PC-9 (cell line): ENCODE data around the gene SLC22A23. TPM values are rescaled to one million over a fixed set of nuclear protein-coding genes. Genes with fewer than 3 reads are reported as not detected.

Experiments used
- BruUV-seq: library from RNA; stranded (reverse); fragments of 400-500 nt; replicated peaks from 2 replicates; lab custom pipeline; 2021; lab: Mats Ljungman, UMichigan
- CTCF ChIA-PET: fragments of 300-600 bp; sonication (Branson Sonifier 250); formaldehyde crosslinking; loops from one replicate; lab custom pipeline; 2022; ENCODE audit warnings: antibody characterized with exemption; lab: Charles Lee
- POLR2A ChIA-PET: fragments of 300-600 bp; sonication (Branson Sonifier 250); formaldehyde crosslinking; loops from one replicate; lab custom pipeline; 2022; ENCODE audit warnings: antibody characterized with exemption; ENCODE audit not compliant: unreplicated experiment; lab: Charles Lee
- DNase-seq, 2 experiments: peaks; one replicate each; pipeline versions ENCODE4 v3.0.0 to v3.0.0-alpha.2; 2015 to 2022; ENCODE audit warnings: mixed read lengths in 1 of 2
- H2AFZ ChIP-seq: fragments of 200-600 bp; sonication (generic); 2 replicates; pipeline ENCODE4 v1.8.1; 2017; ENCODE audit warnings: antibody characterized with exemption
- H3F3A ChIP-seq: fragments of 200-600 bp; sonication (generic); 2 replicates; pipeline ENCODE4 v1.8.1; 2017; ENCODE audit warnings: antibody characterized with exemption, mild to moderate bottlenecking, low read depth; ENCODE audit not compliant: insufficient read depth
- H3K27ac ChIP-seq: fragments of 200-600 bp; sonication (generic); 2 replicates; pipeline ENCODE4 v1.6.1; 2016; ENCODE audit warnings: mixed run types
- H3K27me3 ChIP-seq: fragments of 200-600 bp; sonication (generic); 2 replicates; pipeline ENCODE4 v1.6.1; 2016; ENCODE audit warnings: low read depth, mixed run types; ENCODE audit not compliant: insufficient read depth
- H3K36me3 ChIP-seq: fragments of 200-600 bp; sonication (generic); 2 replicates; pipeline ENCODE4 v1.6.1; 2016; ENCODE audit warnings: low read depth, mixed run types
- H3K4me1 ChIP-seq: fragments of 200-600 bp; sonication (generic); replicated peaks from 2 replicates; pipeline ENCODE4 v1.6.1; 2016; ENCODE audit warnings: mixed run types; ENCODE audit not compliant: insufficient read depth
- H3K4me2 ChIP-seq: fragments of 200-600 bp; sonication (generic); 2 replicates; pipeline ENCODE4 v1.6.1; 2017; ENCODE audit warnings: mixed run types
- H3K4me3 ChIP-seq: fragments of 200-600 bp; sonication (generic); 2 replicates; pipeline ENCODE4 v1.6.1; 2016; ENCODE audit warnings: mixed run types
- H3K79me2 ChIP-seq: fragments of 200-600 bp; sonication (generic); 2 replicates; pipeline ENCODE4 v1.6.1; 2017; ENCODE audit warnings: low read depth, mixed run types
- H3K9me2 ChIP-seq: fragments of 200-600 bp; sonication (generic); 2 replicates; pipeline ENCODE4 v1.8.1; 2017; ENCODE audit warnings: mild to moderate bottlenecking; ENCODE audit not compliant: insufficient read depth
- H3K9me3 ChIP-seq: fragments of 200-600 bp; sonication (generic); 2 replicates; pipeline ENCODE4 v1.8.1; 2016; ENCODE audit warnings: low read depth; ENCODE audit not compliant: insufficient read depth
- H4K20me1 ChIP-seq: fragments of 200-600 bp; sonication (generic); 2 replicates; pipeline ENCODE4 v1.8.1; 2017; ENCODE audit not compliant: insufficient read depth
- EZH2 ChIP-seq: fragments of 200-600 bp; sonication (generic); IDR thresholded peaks from 2 replicates; pipeline ENCODE4 v1.8.0; 2017; ENCODE audit warnings: antibody characterized with exemption, low read depth
- intact Hi-C: fragments of 100-400 bp; cut with micrococcal nuclease; formaldehyde crosslinking; loops from one replicate; pipeline ENCODE4 v1.10.0; 2022; ENCODE audit not compliant: unreplicated experiment
- total RNA-seq: library from RNA; stranded (reverse); gene quantifications from 2 replicates; pipeline ENCODE4 v1.2.3, GENCODE V29; 2021
- TF ChIP-seq, protein P1 (sequence below): fragments of 200-600 bp; sonication (generic); conservative IDR thresholded peaks from 2 replicates; pipeline ENCODE4 v1.6.1; 2017; ENCODE audit warnings: mixed run types, antibody characterized with exemption, mild to moderate bottlenecking, moderate library complexity

The SLC22A23 gene
- total RNA-seq, 1 experiment from 2014 or later, result 13.5 TPM

DNA sequence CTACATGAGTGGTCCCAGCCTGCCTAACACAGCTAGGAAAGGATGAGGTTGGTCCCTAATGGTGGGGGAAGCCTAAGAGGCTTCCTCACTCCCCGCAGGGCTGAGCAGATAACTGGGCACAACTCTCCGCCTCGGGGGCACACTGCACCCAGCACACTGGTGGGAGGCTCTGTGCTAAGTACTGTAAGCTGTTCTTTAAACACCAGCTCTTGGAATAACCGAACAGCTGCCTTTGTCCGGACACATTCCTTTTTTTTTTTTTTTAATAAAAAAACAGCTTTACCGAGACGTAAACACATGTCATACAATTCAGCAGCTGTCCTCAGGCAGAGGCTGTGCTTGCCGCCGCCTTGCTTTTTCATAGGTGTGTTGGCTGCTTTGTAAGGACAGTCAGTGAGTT, 191.2 kb downstream of the SLC22A23 start:
- ChIA-PET POLR2A (interaction anchor here (0.6 kb wide), 1 partner anchor 774 kb away, joined by 5 read pairs; no protein-coding TSS in a partner anchor), CTCF (no interaction called here)
- H3K4me1 ChIP-seq, result no peaks in the 10 kb centered on the region
- no peaks in the 10 kb centered on the region for H3F3A ChIP-seq
- no peak for TF ChIP-seq EZH2
- TF ChIP-seq, protein P1, sequence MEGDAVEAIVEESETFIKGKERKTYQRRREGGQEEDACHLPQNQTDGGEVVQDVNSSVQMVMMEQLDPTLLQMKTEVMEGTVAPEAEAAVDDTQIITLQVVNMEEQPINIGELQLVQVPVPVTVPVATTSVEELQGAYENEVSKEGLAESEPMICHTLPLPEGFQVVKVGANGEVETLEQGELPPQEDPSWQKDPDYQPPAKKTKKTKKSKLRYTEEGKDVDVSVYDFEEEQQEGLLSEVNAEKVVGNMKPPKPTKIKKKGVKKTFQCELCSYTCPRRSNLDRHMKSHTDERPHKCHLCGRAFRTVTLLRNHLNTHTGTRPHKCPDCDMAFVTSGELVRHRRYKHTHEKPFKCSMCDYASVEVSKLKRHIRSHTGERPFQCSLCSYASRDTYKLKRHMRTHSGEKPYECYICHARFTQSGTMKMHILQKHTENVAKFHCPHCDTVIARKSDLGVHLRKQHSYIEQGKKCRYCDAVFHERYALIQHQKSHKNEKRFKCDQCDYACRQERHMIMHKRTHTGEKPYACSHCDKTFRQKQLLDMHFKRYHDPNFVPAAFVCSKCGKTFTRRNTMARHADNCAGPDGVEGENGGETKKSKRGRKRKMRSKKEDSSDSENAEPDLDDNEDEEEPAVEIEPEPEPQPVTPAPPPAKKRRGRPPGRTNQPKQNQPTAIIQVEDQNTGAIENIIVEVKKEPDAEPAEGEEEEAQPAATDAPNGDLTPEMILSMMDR, result no peak
- DNase-seq, result no peak
- intact Hi-C loops, result no loop called here
- no TSS peak for BruUV-seq
- H3K4me2 ChIP-seq, result no peak overlapping the region
- no peaks in the 10 kb centered on the region; the same call in 1 of the 2 replicates for H4K20me1 ChIP-seq
- peaks cover 21% of the 10 kb centered on the region for H3K79me2 ChIP-seq
- H3K27ac ChIP-seq, result no peak overlapping the region
- no peaks in the 10 kb centered on the region for H3K9me3 ChIP-seq
- H2AFZ ChIP-seq, result no peak overlapping the region
- H3K36me3 ChIP-seq, result no peaks in the 10 kb centered on the region
- H3K4me3 ChIP-seq, result no peak overlapping the region
- no peaks in the 10 kb centered on the region for H3K9me2 ChIP-seq
- H3K27me3 ChIP-seq, result no peaks in the 10 kb centered on the region

DNA sequence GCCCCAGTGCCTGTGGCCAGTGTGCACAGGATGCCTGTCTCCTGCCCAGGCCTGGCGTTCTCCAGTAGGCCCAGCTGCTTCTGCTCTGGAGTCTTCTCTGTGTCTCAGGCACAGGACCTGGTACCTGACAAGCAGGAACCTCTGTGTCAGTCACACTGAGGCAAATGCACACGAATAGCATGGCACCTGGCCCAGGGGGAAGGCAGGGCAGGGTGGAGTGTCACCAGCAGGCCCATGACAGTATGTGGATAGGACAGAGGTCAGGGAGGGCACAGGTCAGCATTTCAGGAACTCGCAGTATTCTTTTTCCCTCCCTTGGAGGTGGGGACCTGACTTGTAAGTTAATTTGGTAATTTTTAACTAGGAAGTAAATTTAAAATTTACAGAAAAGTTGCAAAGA, 192.5 kb downstream of the SLC22A23 start:
- TF ChIP-seq, protein P1, result no peak
- no peak for TF ChIP-seq EZH2
- Histone ChIP-seq H3K36me3 (no peaks in the 10 kb centered on the region), H3K9me3 (no peaks in the 10 kb centered on the region), H3F3A (no peaks in the 10 kb centered on the region), H3K27ac (no peak overlapping the region), H3K4me2 (no peak overlapping the region), H3K4me3 (no peak overlapping the region), H3K9me2 (no peaks in the 10 kb centered on the region), H3K27me3 (no peaks in the 10 kb centered on the region), H4K20me1 (no peaks in the 10 kb centered on the region; the same call in 1 of the 2 replicates), H3K4me1 (0 out of 2 replicates have a peak, but pooled peaks cover 5% of the 10 kb centered on the region), H3K79me2 (peaks cover 32% of the 10 kb centered on the region), H2AFZ (no peak overlapping the region)
- ChIA-PET CTCF (no interaction called here), POLR2A (no interaction called here)
- BruUV-seq, result no TSS peak
- intact Hi-C loops, result no loop called here
- no peak for DNase-seq

DNA sequence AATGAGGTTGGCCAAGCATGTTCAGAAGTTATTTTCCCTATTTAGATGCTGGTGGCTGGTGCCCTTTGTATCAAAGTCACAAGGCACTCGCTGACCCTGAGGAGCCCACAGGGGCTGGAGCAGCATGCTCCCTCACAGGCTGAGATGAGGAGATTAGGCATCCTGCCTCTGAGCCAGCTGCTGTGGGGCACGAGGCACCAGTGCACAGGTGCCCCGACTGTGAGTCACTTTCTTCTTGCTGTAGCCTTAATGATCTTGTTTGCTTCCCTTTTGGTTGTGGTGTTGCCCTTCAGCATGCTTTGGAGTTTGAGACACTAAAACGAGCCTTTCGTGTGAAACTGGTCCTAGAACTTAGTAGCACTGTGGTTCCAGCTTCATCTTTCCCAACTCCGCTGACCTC, 193.8 kb downstream of the SLC22A23 start:
- ChIA-PET CTCF (no interaction called here), POLR2A (no interaction called here)
- H3K27me3 ChIP-seq, result no peaks in the 10 kb centered on the region
- BruUV-seq, result no TSS peak
- H3K4me2 ChIP-seq, result no peak overlapping the region
- DNase-seq, result no peak
- H3K9me3 ChIP-seq, result no peaks in the 10 kb centered on the region
- H4K20me1 ChIP-seq, result no peaks in the 10 kb centered on the region; the same call in 1 of the 2 replicates
- intact Hi-C loops, result no loop called here
- no peak overlapping the region for H2AFZ ChIP-seq
- no peak overlapping the region for H3K27ac ChIP-seq
- no peaks in the 10 kb centered on the region for H3K9me2 ChIP-seq
- no peak overlapping the region for H3K4me3 ChIP-seq
- H3K79me2 ChIP-seq, result peaks cover 35% of the 10 kb centered on the region
- H3K4me1 ChIP-seq, result 0 out of 2 replicates have a peak, but pooled peaks cover 5% of the 10 kb centered on the region
- H3K36me3 ChIP-seq, result no peaks in the 10 kb centered on the region
- no peaks in the 10 kb centered on the region for H3F3A ChIP-seq
- TF ChIP-seq EZH2, result no peak
- TF ChIP-seq, protein P1, result no peak
